ENCODE data around the gene SDK2.

DNA sequence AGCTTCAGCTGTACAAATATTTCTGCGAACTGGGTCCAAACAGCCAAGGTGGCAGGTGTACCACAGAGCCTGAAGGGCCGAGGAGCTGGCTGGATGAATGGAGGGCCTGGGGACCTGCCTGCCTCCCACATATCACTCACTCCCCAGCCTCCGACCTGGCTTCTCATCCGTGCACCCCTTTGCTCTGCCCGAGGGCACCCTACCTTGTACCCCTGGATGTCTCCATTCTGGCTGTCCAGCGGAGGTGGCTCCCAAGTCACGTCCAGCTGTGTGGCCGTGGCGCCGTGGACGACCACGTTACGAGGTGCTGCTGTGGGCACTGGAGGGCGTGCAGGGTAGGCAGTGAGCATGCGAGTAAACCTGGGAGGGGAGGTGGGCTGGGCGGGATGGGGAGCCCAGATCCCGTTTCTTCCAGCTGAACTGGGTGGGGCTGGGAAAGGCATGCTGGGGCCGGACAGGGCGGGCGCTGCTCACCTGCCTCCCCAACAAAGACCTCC lies 265.2 kb downstream of the SDK2 start:
- TF ChIP-seq, protein P1, sequence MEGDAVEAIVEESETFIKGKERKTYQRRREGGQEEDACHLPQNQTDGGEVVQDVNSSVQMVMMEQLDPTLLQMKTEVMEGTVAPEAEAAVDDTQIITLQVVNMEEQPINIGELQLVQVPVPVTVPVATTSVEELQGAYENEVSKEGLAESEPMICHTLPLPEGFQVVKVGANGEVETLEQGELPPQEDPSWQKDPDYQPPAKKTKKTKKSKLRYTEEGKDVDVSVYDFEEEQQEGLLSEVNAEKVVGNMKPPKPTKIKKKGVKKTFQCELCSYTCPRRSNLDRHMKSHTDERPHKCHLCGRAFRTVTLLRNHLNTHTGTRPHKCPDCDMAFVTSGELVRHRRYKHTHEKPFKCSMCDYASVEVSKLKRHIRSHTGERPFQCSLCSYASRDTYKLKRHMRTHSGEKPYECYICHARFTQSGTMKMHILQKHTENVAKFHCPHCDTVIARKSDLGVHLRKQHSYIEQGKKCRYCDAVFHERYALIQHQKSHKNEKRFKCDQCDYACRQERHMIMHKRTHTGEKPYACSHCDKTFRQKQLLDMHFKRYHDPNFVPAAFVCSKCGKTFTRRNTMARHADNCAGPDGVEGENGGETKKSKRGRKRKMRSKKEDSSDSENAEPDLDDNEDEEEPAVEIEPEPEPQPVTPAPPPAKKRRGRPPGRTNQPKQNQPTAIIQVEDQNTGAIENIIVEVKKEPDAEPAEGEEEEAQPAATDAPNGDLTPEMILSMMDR (IDR thresholded peaks at IDR 0.05): no peak
- TF ChIP-seq POLR2A (IDR thresholded peaks at IDR 0.05): no peak

All from thyroid gland (tissue), 4 donors.